NCI-H2227 treated with DMSO at 0.1 percent for 48 hours (cell line): Measurements from ENCODE around the gene TJP3.

Source experiments
- DNase-seq: peaks from one replicate; lab custom pipeline; 2025; lab: John Stamatoyannopoulos, UW

TJP3 gene

GRCh38 chr19:3768015-3768747 lies 60.0 kb downstream of the TJP3 start:
- no peak for DNase-seq

DNA sequence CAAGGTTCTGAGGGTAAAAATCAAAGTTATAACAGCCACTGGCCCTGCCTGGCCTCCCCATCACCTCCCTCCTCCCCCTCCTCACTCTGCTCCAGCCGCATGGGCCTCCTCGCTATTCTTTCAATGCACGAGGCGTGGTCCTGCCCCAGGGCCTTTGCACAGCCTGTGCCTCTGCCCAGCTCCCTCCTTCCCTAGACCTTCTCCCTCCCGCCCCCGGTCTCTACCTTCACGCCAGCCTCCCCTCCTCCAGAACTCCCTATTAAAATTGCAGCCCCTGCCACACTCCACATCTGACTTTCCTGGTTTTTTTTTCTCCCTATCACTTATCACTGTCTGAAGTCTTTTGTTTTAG lies 60.5 kb downstream of the TJP3 start:
- no peak for DNase-seq

DNA sequence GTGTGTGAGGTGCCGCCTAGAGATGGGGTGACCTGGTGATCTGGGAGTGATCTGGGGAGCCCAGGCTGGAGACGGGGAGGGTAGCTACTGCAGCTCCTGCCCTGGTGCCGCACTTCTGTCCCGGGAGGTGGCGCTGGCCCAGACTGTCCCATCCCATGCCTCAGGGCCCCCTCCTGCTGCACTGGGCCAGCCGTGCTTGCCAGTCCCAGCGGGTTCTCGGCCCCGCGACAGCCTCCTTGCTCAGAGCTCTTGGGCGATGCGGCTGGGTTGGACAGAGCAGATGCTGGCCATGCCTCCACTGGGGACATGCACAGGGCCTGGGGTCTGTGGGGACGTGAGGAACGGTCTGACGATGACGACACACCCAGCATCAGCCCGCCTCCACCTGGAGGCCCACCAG lies 61.3 kb downstream of the TJP3 start:
- DNase-seq, result no peak

DNA sequence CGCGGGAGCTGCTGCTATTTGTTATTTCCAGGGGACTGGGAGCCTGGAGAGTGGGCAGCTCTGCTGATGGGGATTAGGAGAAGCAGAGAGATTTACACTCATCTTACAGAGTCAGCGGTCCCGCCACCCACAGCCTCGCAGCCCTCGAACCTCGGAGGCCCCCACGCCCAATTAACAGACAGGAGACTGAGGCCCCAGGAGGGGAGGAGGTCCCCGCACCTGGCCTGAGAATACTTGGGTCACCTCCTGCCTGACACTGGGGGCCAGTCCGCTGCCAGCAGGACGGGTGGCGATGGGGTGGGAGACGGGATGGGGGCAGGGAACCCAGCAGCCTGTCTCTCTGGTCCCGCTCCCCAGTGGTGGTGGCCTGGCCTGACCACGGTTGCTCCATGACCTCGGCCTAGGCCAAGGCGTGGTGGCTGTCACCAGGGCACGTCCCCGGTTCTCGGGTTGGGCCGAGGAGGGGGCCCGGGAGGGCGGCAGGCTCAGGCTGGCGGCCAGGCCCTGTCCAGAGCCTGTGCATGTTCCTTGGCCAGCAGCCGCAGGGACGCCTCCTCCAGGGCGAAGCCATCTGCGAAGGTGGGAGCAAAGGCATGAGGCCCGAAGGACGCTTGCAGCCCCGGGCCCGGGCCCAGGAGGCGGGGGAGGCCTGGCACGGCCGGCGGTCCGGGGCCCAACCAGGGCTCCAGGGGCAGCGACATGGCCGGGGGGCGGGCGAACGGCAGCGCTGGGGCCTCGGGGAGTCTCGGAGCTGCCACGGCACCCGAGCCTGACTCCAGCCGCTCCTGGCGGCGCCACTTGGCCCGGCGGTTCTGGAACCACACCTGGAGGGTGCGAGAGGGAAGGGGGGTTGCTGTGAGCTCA lies 62.2 kb downstream of the TJP3 start:
- DNase-seq, result no peak

DNA sequence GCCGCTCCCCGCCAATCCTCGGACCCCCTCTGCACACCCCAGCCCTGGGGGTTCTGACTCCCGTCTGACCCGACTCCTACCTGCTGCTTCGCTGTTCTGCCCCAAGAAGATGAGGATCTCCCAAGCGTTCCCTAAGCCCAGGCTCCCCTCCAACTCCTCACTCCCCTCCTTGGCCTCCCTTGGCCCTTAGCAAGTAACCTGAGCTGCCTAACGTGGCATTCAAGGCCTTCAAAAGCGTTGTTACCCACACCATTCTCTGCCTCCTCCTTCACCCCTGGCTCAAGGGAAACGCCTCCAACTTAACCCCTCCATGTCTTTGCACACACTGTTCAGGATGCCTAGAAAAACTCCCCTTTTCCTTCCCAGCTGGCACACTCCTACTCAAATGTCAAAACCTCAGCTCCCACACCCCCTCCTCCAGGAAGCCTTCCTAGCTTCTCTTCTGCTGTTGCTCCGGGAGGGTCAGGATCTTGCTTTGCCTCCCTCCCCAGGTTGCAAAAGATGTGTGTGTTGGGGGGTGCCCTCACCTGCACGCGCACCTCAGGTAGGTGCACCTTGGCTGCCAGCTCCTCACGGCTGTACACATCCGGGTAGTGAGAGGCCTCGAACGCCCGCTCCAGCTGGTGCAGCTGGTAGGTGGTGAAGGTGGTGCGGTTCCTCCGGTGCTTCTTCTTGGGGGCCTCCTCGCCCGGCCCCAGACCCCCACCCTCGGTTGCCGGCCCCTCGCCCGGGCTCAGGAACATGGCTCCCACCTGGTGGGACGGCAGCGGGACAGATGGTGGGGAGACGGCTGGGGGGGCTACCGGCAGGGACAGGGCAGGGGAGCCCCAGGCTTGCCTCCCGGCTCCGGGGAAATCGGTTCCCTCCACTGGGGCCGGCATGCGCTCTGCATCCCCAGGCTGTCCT lies 63.1 kb downstream of the TJP3 start:
- no peak for DNase-seq

DNA sequence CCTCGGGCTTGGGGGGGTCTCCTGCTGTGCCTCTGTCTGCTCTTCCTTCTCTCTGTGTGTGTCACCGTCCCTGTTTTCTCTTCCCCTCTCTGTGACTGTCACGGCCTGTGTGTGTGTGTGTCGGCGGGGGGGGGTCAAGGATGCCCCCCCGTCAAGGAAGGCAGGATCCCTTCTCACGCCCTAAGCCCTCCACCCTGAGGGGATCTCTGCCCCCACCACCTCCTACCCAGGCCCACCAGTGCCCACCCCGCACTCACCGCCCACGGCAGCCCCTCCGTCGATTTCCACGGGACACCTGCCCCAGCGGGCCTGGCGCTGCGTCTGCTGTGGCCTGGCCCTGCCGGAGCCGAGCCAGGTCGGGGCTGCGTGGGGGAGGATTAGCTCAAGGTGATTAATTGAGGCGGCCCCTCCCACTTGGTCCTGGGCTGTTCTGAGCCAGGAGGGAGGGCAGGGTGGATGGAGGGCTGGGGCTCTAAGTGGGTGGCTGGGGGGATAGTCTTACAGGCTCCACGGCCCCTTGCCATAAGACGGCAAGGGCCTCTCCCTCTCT lies 63.8 kb downstream of the TJP3 start, which contains the start of gene RAX2:
Gene RAX2, minus strand, starts transcription at position 323 of the 550 bp plus-strand sequence. CDS start 486 bp downstream, outside the sequence.
- no peak for DNase-seq

DNA sequence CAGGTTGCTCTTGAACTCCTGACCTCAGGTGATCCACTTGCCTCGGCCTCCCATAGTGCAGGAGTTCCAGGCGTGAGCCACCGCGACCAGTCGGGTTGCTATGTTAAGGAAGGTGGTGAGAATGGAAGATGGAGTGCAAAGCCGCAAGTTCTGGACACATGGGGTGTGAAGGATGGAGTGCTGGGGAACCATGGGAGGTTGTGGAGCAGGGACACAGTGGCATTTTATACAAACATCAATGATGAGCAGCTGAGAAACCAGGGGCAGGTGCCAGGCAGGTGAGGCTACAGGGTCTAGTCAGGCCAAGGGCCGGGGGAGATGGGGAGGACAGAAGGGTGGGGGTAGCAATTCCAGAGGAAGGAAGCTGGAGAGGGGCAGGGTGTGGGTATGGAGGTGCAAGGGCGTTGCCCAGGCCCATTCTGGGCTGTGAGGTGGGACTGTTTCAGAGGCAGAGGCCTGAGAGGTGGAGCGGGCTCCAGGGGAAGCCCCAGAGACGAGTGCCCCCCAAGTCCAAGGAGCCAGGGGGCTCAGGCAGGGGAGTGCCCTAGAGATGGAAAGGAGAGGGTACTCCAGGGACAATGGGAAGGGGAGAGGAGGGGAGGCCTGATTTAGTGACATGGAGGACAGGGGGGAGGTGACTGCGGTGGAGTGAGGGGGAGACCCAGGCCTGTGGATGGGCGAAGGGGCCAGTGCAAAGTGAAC lies 65.8 kb downstream of the TJP3 start:
- DNase-seq, result no peak

DNA sequence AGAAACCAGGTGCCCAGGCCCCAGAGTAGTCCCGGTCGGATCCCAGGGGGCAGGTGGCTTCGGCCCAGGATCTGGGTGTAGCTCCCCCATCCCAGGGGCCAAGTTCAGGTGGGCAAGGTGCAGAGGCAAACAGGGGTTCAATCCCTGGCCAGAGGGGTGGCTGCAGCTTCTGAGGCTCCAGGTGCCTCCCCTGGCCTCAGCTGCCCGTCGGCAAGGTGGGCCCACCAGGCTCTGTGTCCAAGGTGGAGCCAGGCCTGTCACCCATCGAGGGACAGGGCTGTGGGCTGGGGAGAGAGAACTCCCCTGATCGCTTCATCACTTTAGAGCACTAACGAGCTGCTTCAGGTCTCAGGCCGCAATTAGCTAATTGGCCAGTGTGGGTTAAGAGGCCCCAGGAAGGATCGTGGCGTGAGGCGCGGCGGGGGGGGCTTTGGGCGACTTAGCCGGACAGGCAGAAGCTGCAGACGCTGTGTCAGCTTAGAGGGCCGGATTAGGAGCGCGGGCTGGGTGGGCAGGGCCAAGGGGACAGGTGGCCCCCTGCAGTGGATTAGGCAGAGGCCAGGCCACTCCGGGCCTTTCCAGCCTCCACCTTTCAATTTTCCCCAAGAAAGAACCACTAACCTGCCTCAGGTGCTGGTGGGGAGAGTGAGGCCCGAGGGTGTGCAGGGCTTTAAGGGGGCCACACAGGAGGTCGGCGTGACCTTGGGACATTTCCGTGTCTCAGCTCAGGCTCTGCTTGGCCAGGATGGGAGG lies 66.6 kb downstream of the TJP3 start:
- DNase-seq, result no peak

DNA sequence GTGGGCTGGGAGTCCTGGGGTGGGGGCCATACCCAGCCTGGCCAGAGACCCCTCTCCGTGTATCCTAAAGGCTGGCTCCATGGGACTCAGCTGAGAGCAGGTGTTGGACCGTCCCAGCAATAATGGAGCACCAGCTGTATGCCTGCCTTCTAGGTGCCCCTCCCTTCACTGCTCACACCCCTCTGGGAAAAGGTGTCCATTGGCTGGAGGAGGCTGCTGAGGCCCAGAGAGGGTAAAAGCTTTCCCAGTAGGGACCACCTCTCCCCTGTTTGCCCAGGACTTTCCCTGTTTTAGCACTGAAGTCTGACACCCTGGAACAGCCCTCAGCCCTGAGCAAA lies 67.2 kb downstream of the TJP3 start:
- no peak for DNase-seq

DNA sequence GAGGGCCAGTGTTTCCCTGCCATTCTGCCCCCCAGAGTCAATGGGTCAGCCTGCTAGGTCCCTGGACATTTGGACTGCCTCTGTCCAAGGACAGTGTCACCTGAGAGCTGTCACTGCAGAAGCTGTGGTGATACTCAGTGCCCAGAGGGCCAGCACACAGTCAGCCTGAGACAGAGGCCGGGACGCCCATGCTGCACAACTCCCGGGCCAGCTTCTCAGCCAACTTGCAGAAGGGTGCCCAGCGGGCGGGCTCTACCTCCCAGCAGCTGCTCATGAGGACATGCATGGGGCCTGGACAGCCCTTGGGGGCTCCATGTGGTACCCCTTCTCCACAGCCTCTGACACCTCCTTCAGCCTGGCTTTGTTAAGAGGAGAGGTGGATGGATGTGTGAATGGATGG lies 67.6 kb downstream of the TJP3 start:
- DNase-seq, result no peak

DNA sequence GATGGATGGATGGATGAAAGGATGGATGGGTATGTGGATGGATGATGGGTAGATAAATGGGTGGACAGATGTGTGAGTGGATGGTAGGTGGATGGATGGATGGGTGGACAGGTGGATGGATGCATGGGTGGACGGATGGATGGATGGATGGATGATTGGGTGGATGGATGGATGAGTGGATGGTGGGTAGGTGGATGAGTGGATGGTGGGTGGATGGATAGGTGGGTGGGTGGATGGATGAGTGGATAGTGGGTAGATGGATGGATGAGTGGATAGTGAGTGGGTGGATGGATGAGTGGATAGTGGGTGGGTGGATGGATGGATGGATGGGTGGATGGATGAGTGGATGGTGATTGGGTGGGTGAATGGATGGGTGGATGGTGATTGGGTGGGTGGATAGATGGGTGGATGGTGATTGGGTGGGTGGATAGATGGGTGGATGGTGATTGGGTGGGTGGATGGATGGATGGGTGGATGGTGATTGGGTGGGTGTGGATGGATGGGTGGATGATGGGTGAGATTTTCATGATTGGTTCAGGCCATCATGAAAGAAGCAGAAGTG lies 68.4 kb downstream of the TJP3 start:
- DNase-seq, result no peak

DNA sequence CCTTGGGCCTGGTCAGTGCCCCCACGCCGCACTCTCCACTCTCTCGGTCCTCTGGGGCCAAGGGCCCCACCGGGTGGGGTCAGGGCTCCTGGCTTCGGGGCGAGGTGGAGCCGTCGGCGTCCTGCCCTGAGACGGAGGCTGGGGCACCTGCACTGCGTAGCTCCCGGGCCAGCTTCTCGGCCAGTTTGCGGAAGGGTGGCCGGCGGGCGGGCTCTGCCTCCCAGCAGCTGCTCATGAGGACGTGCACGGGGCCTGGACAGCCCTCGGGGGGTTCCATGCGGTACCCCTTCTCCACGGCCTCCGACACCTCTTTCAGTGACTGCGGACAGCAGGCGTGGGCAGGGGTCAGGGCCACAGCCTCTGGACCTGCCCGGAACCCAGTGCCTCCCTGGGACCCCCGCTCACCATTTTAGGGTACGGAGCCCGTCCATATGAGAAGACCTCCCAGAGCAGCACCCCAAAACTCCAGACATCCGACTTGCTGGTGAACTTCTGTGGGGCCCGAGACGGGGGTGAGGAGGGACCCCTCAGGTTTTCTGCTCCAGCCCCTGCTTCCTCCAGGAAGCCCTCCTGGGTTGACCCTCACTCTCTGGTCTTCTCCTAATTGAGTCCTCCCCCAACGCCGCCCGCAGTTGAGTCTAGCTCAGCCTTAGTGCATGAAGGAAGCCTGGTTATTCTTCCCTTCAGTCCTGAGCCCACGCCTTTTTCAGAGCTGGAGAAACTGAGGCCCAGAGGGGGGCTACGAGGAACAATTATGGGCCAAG lies 70.1 kb downstream of the TJP3 start:
- DNase-seq, result no peak

GRCh38 chr19:3778899-3779723 lies 70.9 kb downstream of the TJP3 start:
- no peak for DNase-seq

DNA sequence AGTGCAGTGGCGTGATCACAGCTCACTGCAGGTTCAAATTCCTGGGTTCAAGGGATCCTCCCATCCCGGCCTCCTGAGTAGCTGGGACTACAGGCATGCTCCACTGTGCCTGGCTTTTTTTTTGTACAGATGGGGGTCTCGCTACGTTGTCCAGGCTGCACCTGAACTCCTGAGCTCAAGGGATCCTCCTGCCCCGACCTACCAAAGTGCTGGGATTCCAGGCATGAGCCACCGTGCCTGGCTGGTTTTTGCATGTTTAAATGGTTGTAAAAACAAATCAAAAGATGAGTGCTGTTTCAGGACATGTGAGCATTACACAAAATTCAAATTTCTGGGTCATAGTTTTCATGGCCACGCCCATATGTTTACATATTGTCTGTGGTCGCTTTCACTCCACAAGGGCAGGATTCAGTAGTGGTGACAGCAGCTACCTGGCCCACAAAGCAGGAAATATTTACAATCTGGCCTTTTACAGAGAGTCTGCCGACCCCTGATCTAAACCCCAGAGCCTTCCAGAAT lies 72.7 kb downstream of the TJP3 start:
- no peak for DNase-seq

DNA sequence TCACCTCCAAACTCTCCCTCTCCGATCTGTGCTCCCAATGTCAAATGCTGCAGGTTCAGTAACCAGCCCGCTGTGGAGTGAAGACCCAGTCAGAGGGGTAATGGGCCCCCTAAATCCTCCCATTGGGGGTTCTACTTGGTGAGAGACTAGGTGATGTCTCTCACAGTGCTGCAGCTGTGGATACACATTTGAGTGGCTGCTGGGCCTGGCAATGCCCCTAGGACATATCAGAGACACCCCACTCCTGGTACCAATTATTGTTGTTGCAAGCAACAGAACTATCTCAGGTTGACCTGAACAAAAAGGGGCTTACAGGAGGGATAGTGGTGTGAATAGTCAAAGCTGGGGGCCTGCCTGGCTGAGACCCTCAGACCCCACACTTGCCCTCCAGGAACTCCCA lies 73.4 kb downstream of the TJP3 start:
- DNase-seq, result no peak

DNA sequence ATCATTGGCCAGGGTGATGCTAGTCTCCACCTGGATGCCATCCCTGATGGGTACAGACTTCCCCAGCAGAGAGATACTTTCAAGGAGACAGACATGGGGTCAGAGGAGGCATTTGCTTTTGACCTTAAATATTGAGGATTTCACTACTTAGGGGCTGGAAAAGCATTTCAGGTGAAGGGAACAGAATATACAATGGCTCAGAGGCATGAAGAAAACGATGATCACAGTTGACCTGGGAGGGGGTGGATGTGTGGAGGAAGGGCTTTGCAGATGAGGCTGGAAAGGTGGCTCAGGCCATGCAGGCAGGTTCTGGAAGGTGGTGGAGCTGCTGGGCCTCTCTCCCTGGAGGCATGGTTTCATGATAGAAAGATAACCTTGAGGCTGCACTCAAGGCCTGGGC lies 74.1 kb downstream of the TJP3 start:
- no peak for DNase-seq

DNA sequence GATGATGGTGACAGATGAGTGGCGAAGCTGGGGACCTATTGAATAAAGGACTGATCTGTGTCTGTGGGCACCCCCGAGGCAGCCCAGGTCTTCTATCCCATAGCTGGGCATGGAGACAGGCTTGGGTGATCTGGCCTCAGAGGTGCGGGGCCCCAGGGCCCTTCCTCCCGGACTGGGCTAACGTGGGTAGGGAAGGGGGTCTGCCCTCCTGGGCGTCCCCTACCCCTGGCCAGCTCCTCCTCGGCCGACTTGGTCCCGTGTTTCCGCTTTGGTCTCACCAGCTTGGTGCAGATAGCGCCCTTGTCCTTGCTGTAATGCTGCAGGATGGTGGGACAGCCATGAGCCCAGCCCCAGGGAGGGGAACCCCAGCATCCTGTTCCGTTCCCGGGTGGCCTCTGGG lies 74.7 kb downstream of the TJP3 start:
- DNase-seq, result no peak
